ENCODE data around the gene MYBL2.
"Not testable (repeated sequence)": the region's sequence is repeated elsewhere in the genome, so short reads cannot be mapped to it uniquely, and the experiment has no call there.

MYBL2 gene

DNA sequence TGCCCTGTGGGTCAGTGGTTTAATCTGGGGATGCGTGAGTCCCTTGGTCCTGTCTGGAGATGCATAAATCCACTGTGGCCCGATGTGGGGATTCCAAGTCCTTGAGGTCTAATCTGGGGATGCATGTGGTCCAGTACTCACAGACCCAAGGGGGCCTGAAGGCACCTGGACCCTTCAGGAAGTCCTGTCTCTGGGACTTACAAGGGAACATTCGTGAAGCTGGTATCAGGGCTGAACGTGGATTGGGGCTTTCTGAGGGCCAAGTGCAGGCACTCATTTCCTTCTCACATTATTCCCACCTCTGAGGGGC is 85.1 kb downstream of the MYBL2 start:
- no peak for DNase-seq (ENCODE audit: low read depth)

DNA sequence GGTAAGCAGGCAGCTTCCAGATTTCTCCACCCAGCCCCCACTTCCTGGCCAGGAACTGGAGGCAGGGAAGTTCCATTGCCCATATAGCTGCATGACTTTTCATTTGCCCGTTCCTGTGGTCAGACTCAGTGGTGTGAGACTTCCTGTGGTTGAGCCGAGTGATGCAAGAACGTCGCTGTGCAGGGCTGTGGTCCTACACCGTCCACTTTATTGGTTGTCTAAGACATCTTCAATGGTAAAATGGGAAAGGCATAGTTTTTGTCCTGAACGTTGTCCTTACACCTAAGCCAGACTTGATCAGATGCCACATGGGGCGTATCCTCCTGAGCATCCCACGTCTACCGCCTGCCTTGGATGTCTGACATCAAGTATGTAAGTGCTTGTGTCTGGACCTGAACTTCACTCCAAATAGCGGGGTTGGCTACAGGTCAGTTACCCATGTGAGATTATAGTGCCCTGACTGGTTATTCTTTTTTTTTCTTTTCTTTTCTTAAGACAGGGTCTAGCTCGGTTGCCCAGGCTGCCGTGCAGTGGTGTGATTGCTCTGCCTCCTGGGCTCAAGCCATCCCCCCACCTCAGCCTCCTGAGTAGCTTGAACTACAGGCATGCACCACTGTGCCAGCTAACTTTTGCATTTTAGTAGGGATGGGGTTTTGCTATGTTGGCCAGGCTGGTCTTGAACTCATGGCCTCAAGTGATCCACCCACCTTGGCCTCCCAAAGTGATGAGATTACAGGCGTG is 85.8 kb downstream of the MYBL2 start:
- peak; percentile 98 for DNase-seq (ENCODE audit: low read depth)

DNA sequence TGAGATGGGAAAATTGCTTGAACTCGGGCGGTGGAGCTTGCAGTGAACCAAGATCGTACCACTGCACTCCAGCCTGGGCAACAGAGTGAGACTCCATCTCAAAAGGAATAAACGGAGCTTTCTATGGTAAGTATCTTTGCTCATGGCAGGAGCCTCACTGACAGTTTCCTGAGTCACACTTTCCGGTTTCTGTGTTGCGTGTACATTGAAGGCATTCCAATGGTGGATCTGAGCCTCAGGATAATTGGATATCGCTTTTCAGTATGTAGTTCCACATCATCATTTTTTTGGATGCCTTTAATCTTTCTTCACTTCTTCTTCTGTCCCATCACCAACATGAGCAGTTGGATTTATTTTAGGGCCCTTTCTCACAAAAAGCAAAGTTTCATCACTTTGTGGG is 88.5 kb downstream of the MYBL2 start:
- DNase-seq (ENCODE audit: low read depth) = peak; percentile 91

DNA sequence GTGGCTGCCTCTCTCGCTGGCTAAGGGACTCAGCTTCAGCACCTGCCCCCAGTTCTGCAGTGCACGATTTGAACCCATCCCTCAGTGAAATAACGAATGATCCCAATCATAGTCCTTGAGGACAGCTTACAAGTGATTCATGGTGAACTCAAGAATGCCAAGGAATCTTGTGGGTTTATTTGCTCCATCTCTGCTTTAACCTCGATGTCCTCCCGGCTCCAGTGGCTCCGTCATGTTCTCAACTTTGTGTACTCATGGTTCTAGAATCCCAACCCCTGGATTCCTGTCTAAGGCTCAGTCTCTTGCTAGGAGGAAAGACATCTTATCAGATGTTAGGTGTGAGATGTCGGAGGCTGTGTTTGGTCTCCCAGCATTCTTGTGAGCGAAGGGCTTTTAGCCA is 88.9 kb downstream of the MYBL2 start:
- DNase-seq (ENCODE audit: low read depth) = peak; percentile 95

DNA sequence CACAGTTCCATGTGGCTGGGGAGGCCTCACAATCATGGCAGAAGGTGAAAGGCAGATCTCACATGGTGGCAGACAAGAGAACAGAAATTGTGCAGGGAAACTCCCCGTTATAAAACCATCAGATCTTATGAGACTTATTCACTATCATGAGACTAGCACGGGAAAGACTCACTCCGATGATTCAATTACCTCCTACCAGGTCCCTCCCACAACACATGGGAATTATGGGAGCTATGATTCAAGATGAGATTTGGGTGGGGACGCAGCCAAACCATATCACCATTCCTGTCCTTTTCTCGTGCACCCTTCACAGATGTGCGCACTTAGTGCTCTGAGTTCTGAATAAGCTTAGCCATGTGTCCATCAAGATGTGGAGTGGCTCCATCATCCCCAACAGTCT is 91.0 kb downstream of the MYBL2 start:
- DNase-seq (ENCODE audit: low read depth) = not testable (repeated sequence)

DNA sequence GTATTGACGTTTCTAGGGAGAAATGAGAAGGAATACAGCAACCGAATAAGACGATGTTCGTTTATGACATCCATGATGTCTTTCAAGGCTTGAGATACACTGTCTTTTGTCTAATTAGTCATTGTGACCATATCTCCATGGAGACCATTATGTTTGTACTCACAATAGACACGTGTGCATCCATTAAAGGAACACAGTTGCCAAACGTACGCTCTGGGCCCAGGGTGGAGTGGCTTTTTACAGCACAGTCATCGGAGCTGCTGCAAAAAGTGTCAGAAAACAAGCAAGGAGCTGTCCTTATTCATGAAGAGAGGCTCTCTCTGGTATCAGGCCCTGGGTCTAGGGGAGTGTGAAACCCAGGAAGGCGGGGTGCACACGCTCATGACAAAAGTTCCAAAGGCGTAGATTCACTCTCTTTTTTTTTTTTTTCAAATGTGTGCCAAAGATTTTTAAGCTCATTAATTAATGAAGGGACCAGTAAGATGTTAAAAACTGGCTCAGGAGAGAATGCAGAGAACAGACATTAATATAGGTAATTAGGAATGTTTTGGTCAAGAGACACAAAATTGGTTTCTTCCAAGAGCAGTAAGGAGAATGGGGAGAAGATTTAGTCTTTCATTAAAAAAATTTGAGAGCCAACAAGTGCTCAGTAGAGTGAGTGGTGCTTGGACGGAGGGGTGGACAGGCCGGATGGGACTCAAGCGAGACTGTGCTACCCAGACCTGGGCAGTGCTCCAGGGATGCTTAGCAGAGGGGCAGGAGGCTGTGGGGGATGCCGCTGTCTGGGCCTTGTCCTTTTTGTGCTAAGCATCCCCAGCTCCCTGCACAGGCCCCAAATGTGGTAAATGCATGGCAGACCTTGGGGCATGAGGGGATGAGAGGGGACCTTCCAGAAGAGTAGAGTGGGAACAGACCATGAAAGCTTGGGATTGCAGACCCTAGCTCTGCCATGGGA is 94.7 kb downstream of the MYBL2 start:
- no peak for DNase-seq (ENCODE audit: low read depth)

DNA sequence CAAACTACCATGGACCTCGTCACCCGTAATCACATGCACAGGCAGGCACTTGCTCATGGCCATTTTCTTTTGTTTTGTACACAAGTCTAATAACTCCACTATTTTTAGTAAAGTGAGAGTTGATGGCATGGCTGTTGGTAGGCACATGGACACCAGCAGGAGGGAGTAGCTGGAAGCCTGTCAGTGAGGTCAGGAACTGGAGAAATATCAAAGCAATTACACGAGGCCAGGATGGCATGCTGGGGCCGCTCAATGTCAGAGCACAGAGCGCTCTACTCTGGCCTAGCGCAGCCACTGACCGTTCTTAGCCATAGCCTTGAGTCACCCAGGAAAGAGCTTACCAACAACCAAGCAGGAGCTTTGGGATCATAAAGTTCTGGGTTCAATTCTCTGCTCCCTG is 96.0 kb downstream of the MYBL2 start:
- no peak for DNase-seq (ENCODE audit: low read depth)

DNA sequence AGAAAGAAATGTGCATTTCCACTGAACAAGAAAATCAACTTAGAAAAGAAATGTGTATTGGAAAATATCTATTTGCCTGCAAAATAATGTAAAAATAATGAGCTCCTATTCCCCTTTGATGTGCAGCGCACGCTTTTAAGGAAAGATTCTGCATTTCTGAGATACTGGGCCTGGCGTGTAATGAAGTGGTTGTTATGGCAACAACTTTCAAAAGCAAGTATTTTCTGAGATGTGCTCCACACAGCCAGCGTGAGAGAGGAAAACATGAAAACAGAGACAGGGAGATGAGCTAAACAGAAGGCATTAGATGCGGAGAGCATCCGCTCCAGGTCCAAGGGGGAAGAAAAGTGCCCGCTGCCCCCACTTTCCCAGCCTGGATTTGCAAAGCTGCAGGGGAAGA is 99.0 kb downstream of the MYBL2 start:
- no peak for DNase-seq (ENCODE audit: low read depth)

All from EH (cell line).